Hippocampal formation (tissue), 2 donors: ENCODE measurements around the gene NAA10.

Source experiments
- DNase-seq, 2 donors: peaks; one replicate each; lab custom pipeline; 2025; lab: John Stamatoyannopoulos, UW

NAA10 gene

GRCh38 chrX:153927922-153928760 lies 6.7 kb downstream of the NAA10 start:
- peak; percentile 88 to 90 for DNase-seq

- no peak for DNase-seq
Observed at GRCh38 chrX:153927672-153927921, 7.2 kb downstream of the NAA10 start.

GRCh38 chrX:153926858-153927671 lies 7.8 kb downstream of the NAA10 start:
- no peak for DNase-seq

GRCh38 chrX:153926552-153926857 lies 8.3 kb downstream of the NAA10 start:
- DNase-seq: no peak

GRCh38 chrX:153925739-153926551 lies 8.9 kb downstream of the NAA10 start, which contains the start of gene ARHGAP4:
Gene ARHGAP4, minus strand, starts transcription at chrX:153926264. Its CDS starts 62 bp downstream, at chrX:153926202.
- no peak for DNase-seq

GRCh38 chrX:153925387-153925738 lies 9.5 kb downstream of the NAA10 start:
- DNase-seq: no peak

- DNase-seq: peak in 1 of 2 donors; percentile 4
Observed at GRCh38 chrX:153924149-153924861, 10.5 kb downstream of the NAA10 start.

- DNase-seq: peak; percentile 6 to 55
Observed at GRCh38 chrX:153922932-153923857, 11.6 kb downstream of the NAA10 start.

GRCh38 chrX:153921511-153922446 lies 13.1 kb downstream of the NAA10 start:
- DNase-seq: no peak

- DNase-seq: no peak
Observed at GRCh38 chrX:153921070-153921469, 13.8 kb downstream of the NAA10 start.

GRCh38 chrX:153920546-153920945 lies 14.3 kb downstream of the NAA10 start:
- no peak for DNase-seq

- no peak for DNase-seq
Observed at GRCh38 chrX:153919281-153919680, 15.6 kb downstream of the NAA10 start.

GRCh38 chrX:153917869-153918268 lies 17.0 kb downstream of the NAA10 start:
- DNase-seq: no peak

- no peak for DNase-seq
Observed at GRCh38 chrX:153913701-153914100, 21.1 kb downstream of the NAA10 start.

GRCh38 chrX:153913211-153913610 lies 21.6 kb downstream of the NAA10 start:
- DNase-seq: no peak

- no peak for DNase-seq
Observed at GRCh38 chrX:153911798-153912197, 23.0 kb downstream of the NAA10 start.

GRCh38 chrX:153910446-153910845 lies 24.4 kb downstream of the NAA10 start:
- no peak for DNase-seq

GRCh38 chrX:153909980-153910360 lies 24.9 kb downstream of the NAA10 start:
- no peak for DNase-seq
